GM18868 (cell line): ENCODE measurements around the gene PPL.

Experiments used
- ATAC-seq: cut with Tn5 transposase; IDR thresholded peaks from one replicate; pipeline ENCODE4 v1.9.1; 2021; ENCODE audit warnings: mild to moderate bottlenecking, moderate library complexity; ENCODE audit not compliant: unreplicated experiment

The PPL gene

DNA sequence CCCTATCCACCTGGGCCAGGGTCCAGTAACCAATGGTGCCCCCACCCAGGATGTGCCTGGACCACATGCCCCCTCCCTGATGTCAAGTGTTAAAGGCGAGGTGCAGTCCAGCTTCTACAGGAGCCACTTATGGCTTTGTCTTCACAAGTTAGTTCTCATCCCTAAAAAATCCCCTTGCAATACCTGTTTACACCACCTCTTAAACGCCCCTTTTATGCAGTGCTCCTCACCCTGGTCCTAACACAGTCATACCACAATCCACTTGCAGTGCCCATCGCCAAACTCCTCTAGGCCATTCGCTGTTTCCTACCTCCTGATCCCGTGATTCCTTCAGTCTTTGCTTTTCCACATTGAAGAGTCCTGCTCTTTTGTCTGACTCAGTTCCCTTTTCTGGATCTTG, 97.0 kb downstream of the PPL start:
- no peak for ATAC-seq

DNA sequence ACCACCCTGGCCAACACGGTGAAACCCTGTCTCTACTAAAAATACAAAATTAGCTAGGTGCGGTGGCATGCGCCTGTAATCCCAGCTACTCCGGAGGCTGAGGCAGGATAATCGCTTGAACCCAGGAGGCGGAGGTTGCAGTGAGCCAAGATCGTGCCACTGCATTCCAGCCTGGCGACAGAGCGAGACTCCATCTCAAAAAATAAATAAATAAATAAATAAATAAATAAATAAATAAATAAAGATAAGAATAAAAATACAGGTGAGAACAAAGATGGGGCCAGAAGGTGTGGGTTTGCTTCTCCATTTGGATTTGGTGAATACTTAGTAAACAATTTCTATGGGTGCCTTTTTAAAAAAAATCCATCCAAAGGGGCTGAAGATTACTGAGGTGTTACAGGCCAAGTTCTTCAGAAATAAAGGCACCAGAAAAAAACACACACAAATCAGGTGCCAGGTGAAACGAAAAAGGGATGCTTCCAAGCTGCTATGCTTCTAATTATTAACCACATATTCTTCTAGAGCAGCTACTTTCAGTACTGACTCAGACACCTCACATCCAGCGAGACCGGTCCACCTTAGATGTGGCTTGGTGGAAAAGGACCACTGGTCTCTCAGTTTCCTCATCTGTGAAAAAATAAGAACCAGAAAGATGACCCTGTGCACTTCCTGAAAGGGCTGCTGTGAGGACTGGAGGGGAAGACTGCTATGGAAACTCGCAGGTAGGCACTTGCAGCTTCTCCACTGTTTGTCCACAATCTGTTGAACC, 99.0 kb downstream of the PPL start:
- ATAC-seq, result no peak

DNA sequence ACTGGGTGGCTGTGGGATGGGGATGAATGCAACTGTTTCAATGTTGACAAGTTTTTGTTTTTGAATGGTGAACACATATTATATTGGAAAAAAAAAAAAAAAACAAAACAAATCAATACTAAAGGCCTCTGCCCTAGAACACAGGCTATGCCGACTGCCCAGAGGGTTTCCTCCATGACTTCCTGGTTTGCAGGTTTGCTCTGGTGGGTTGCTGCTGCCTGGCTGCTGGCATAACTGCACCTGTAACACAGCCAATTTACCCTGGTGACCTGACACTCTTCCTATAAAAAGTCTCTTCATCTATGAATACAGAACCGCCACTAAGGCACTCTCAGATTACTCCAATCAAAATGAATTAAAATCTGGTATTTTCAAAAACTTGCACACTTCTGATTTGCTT, 100.2 kb downstream of the PPL start:
- no peak for ATAC-seq

DNA sequence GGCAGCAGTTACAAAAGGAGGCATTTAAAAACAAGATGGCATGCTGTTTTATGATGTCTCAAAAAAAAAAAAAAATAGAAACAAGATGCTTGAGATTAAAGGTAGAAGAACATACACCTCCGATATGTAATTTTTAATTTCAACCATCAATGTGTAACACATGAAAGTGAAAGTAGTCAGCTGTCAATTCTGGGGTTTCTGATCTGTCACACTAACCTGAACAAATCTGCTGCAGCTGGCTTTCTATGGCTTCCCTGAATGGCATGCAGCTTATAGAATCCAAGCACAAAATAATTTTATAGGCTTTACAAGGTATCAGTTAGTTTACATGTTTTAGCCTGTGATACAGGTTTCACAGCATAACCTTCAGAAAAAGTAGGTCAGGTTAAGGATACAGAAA, 103.4 kb downstream of the PPL start:
- no peak for ATAC-seq

DNA sequence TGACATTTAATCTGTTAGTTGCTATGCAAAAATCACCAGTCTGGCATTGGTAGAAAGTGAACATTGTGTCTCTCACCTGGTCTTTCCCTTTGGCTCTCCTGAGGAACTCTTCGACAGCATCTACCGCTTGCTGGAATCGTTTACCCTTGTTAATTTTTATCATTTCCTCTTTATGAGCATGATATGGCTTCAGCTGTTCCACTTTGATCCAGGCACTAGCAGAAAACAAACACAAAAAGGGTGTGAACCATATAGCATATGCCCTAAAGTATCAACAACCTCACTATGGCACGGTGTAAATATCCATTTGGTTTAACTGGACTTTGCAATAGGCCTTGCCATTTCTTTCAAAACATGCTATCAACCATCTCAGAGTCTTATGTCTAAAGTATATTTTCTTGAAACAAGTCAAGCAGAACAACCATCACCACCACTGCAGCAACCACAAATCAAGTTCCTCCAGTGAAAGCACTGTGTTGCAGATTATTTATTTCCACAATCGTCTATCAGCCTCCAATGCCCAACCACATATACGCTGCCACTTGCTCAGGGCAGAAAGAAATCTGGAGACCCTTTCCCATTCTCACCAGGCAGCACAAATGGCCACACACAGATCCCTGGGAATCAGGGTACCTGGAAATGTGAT, 104.1 kb downstream of the PPL start:
- no peak for ATAC-seq
